Lower lobe of right lung (tissue), 2 donors: ENCODE measurements around the gene GNL1. TPM values are rescaled to one million over a fixed set of nuclear protein-coding genes. Genes with fewer than 3 reads are reported as not detected.
A peak's percentile ranks its signal among the peaks of the same experiment; 100 is the strongest.

Source experiments
- ATAC-seq, 2 donors: fragments of 200-7000 bp; cut with Tn5 transposase; one replicate each; pipeline ENCODE4 v1.9.1; 2020 to 2022; ENCODE audit warnings: mild to moderate bottlenecking in 2 of 2, moderate library complexity in 2 of 2
- DNase-seq: peaks from one replicate; pipeline ENCODE4 v3.0.0-alpha.2; 2020
- H3K27ac ChIP-seq: fragments of 200-600 bp; one replicate; pipeline ENCODE4 v1.8.0; 2022
- H3K27me3 ChIP-seq: fragments of 200-600 bp; one replicate; pipeline ENCODE4 v1.8.0; 2022; ENCODE audit warnings: low read depth
- H3K36me3 ChIP-seq: fragments of 200-600 bp; one replicate; pipeline ENCODE4 v1.8.0; 2022; ENCODE audit warnings: mild to moderate bottlenecking
- H3K4me1 ChIP-seq: fragments of 200-600 bp; one replicate; pipeline ENCODE4 v1.8.0; 2022
- H3K4me3 ChIP-seq: fragments of 200-600 bp; one replicate; pipeline ENCODE4 v1.8.0; 2022; ENCODE audit warnings: mild to moderate bottlenecking
- H3K9me3 ChIP-seq: fragments of 200-600 bp; one replicate; pipeline ENCODE4 v1.8.0; 2022
- CTCF ChIP-seq: fragments of 200-600 bp; IDR thresholded peaks from one replicate; pipeline ENCODE4 v1.8.0; 2022; ENCODE audit warnings: antibody characterized with exemption, mild to moderate bottlenecking
- intact Hi-C: fragments of 100-400 bp; cut with DNase I; formaldehyde crosslinking; loops from one replicate; pipeline ENCODE4 v1.11.0; 2022
- total RNA-seq: library from RNA; stranded (reverse); fragmentation: NEBNext Ultra II Directional; extraction: Animal tissue kit (Norgen Biotek cat#: 25700); gene quantifications from one replicate; pipeline ENCODE4 v1.2.1, GENCODE V29; 2021
- donor health status: DM: no; HTN: yes; CAD: no; lungs with severe emphysema.

The GNL1 gene
- total RNA-seq, 1 donor from 2014 or later = 54.9 TPM

DNA sequence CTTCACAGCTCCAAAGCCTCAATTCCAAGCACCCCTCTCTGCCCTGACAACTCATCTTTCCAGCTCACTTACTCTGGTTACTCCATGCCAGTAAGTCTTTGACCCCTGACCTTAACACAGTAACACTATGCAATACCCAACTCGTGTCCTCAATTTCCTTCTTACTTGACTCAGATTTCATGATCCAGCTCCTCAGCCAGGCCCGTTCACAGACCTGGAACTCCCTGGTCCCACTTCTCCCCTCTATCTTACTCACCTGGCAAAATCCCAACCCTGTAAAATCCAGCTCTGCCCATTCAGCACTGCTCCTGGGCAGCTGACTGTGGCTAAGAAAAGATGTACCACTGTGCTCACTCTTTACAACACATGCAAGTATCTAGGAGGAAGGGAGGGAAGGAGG, 7.9 kb downstream of the GNL1 start:
- Histone ChIP-seq H3K4me1 (peaks cover 13% of the 10 kb centered on the region), H3K27ac (no peak overlapping the region), H3K27me3 (no peaks in the 10 kb centered on the region), H3K4me3 (no peak overlapping the region), H3K36me3 (peaks cover 84% of the 10 kb centered on the region), H3K9me3 (no peaks in the 10 kb centered on the region)
- no peak for ATAC-seq
- intact Hi-C loops = loop anchor here (10.0 kb wide), 1 partner anchor 64 kb away; the partner anchor contains the start of gene HLA-E
- no peak for DNase-seq
- TF ChIP-seq CTCF = no peak

DNA sequence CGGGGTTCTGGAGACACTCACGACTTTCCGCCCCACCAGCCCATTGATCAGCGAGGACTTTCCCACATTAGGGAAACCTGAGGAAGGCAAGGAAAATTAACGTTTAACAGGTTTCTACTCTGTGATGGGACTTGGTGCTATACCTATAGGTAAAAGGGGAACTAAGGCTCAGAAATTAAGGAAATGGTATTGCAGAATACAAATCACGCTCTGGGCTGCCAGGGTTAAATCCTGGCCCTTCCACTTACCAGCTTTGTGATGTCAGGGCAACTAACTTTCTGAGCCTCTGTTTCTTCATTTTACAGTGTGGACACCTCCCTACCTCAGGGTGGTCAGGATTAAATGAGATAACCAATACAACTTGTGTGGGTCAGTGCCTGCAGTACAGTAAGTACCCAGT, 8.8 kb downstream of the GNL1 start:
- DNase-seq (no peak), ATAC-seq (no peak)
- intact Hi-C loops = loop anchor here (10.0 kb wide), 1 partner anchor 63 kb away; the partner anchor contains the start of gene HLA-E
- TF ChIP-seq CTCF = no peak
- H3K27ac ChIP-seq = no peak overlapping the region
- no peaks in the 10 kb centered on the region for H3K9me3 ChIP-seq
- peaks cover 22% of the 10 kb centered on the region for H3K4me1 ChIP-seq
- H3K4me3 ChIP-seq = no peak overlapping the region
- peaks cover 75% of the 10 kb centered on the region for H3K36me3 ChIP-seq
- H3K27me3 ChIP-seq = no peaks in the 10 kb centered on the region

DNA sequence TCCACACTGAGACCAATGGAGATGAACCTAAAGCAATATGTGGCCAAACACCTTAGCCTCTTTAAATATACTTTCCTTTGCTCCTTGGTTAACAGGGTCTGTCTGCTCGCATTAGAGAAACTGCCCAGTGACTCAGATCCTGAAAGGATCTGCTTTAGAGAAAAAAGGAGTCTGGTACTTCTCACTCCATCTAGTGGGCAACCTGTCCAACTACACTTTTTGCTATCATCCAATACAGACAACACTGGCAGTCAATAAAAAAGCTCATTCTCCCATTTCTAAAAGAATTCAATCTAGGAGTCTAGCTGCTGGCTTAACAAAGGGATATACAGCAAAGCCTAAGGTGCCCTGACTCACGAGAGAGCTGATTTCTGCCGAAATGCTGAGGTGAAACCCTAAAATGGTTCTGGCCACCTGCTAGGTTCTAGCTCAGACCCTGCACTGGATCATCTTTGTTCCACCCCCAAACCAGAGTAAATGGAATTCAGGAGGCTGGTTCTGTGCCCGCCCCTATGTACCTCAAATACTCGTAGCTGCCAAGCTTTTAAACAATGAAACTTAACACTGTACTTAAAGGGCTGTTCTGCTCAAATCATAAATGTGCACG, 11.5 kb downstream of the GNL1 start:
- ATAC-seq = peak; percentile 64 to 70
- no peaks in the 10 kb centered on the region for H3K27me3 ChIP-seq
- DNase-seq = no peak
- no peaks in the 10 kb centered on the region for H3K9me3 ChIP-seq
- H3K36me3 ChIP-seq = peaks cover 48% of the 10 kb centered on the region
- TF ChIP-seq CTCF = peak; percentile 74
- no peak overlapping the region for H3K4me3 ChIP-seq
- intact Hi-C loops = loop anchor here (10.0 kb wide), 1 partner anchor 60 kb away; the partner anchor contains the start of gene HLA-E
- H3K27ac ChIP-seq = no peak overlapping the region
- H3K4me1 ChIP-seq = peaks cover 31% of the 10 kb centered on the region

DNA sequence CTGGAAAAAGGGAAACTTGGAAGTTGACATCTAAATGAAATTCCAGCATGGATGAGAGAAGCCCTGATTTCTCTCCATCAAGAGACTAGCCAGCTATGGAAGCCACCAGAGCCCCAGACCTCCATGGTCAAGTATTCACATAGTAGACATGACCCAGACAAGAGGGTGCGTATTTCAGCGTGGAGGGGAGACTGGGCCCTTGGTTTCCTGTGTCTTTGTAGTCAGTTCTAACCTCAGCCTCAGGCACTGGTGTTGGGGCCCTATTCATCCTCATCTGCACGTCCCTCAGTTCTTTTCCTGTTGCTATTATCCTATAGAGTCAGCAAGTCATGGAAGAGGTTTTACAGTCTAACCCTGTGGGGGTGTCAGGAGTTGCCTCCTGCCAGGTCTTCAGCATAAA, 12.5 kb downstream of the GNL1 start:
- Histone ChIP-seq H3K27me3 (no peaks in the 10 kb centered on the region), H3K4me3 (no peak overlapping the region), H3K4me1 (peaks cover 31% of the 10 kb centered on the region), H3K36me3 (peaks cover 40% of the 10 kb centered on the region), H3K27ac (peak overlapping the region; percentile 51), H3K9me3 (no peaks in the 10 kb centered on the region)
- ATAC-seq (no peak), DNase-seq (no peak)
- intact Hi-C loops = loop anchor here (10.0 kb wide), 1 partner anchor 59 kb away; the partner anchor contains the start of gene HLA-E
- no peak for TF ChIP-seq CTCF

DNA sequence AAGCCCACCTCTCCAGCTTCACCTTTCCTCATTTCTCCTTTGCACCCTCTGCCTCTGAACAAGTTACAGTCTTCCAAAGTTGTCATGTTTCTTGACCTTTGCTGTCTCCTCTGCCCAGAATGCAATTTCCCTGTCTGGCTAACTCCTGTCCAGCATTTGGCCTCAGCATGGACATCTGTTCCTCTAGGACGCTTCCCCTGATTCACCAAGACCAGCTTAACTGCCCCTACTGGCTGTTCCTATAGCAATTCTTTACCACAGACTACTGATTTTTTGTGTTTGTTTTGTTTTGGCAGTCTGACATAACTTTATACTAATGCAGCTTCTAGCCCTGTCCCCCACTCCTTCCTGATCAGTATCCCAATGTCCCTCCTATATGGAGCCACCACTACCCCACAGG, 13.4 kb downstream of the GNL1 start:
- DNase-seq (no peak), ATAC-seq (no peak)
- H3K9me3 ChIP-seq = no peaks in the 10 kb centered on the region
- H3K36me3 ChIP-seq = peaks cover 31% of the 10 kb centered on the region
- H3K27me3 ChIP-seq = no peaks in the 10 kb centered on the region
- H3K27ac ChIP-seq = peak overlapping the region; percentile 76
- TF ChIP-seq CTCF = no peak
- intact Hi-C loops = loop anchor here (10.0 kb wide), 1 partner anchor 58 kb away; the partner anchor contains the start of gene HLA-E
- peaks cover 31% of the 10 kb centered on the region for H3K4me1 ChIP-seq
- no peak overlapping the region for H3K4me3 ChIP-seq
